ENCODE results near the gene ZFHX3. TPM values are rescaled to one million over a fixed set of nuclear protein-coding genes. Genes with fewer than 3 reads are reported as not detected.
"Not testable (repeated sequence)": the region's sequence is repeated elsewhere in the genome, so short reads cannot be mapped to it uniquely, and the experiment has no call there.

The ZFHX3 gene
- total and polyA plus RNA-seq, 7 experiments from 2014 or later, result 0.09 to 9.8 (median 1.7) TPM

- H3K27ac Mint-ChIP-seq, result no peak overlapping the region
- ATAC-seq, result no peak
- H3K27me3 ChIP-seq (ENCODE audit: control insufficient read depth in 2 of 2, insufficient read depth in 2 of 2, low read length in 2 of 2), result no peaks in the 10 kb centered on the region
- H3K4me3 ChIP-seq (ENCODE audit: low read length), result no peak overlapping the region
- H3K9me3 Mint-ChIP-seq, result peaks cover 0 to 3% (median 0%) of the 10 kb centered on the region in 11 donors
- no peaks in the 10 kb centered on the region for H3K4me1 ChIP-seq (ENCODE audit: control insufficient read depth in 2 of 2, insufficient read depth in 2 of 2, low read length in 2 of 2)
- ChIA-PET POLR2A (no interaction called here), CTCF (no interaction called here)
- intact Hi-C loops (cut with micrococcal nuclease), result no loop called here
- H3K36me3 Mint-ChIP-seq, result no peaks in the 10 kb centered on the region
- H3K27ac ChIP-seq (ENCODE audit: low read depth, low read length), result no peak overlapping the region
- H3K36me3 ChIP-seq (ENCODE audit: control insufficient read depth in 2 of 3, insufficient read depth in 3 of 3, low read length in 3 of 3), result no peaks in the 10 kb centered on the region
- H3K4me1 Mint-ChIP-seq, result peaks cover 0 to 2% (median 0%) of the 10 kb centered on the region in 7 donors
- DNase-seq, result no peak
- H3K9me3 ChIP-seq (ENCODE audit: control insufficient read depth in 2 of 3, low read length in 3 of 3), result no peaks in the 10 kb centered on the region
- H3K4me3 Mint-ChIP-seq, result no peak overlapping the region
- H3K27me3 Mint-ChIP-seq, result peaks cover 0 to 7% (median 0%) of the 10 kb centered on the region in 5 donors
Observed at GRCh38 chr16:73012341-73012740, 35.6 kb downstream of the ZFHX3 start.

GRCh38 chr16:73011926-73012325, 36.0 kb downstream of the ZFHX3 start:
- ATAC-seq, result no peak
- no peak overlapping the region for H3K4me3 ChIP-seq (ENCODE audit: low read length)
- CTCF ChIA-PET, result no interaction called here
- peaks cover 0 to 2% (median 0%) of the 10 kb centered on the region in 7 donors for H3K4me1 Mint-ChIP-seq
- H3K27ac ChIP-seq (ENCODE audit: low read depth, low read length), result no peak overlapping the region
- no peaks in the 10 kb centered on the region for H3K4me1 ChIP-seq (ENCODE audit: control insufficient read depth in 2 of 2, insufficient read depth in 2 of 2, low read length in 2 of 2)
- intact Hi-C loops (cut with micrococcal nuclease), result no loop called here
- no peaks in the 10 kb centered on the region for H3K36me3 Mint-ChIP-seq
- H3K36me3 ChIP-seq (ENCODE audit: control insufficient read depth in 2 of 3, insufficient read depth in 3 of 3, low read length in 3 of 3), result no peaks in the 10 kb centered on the region
- peaks cover 0 to 3% (median 0%) of the 10 kb centered on the region in 11 donors for H3K9me3 Mint-ChIP-seq
- H3K27me3 ChIP-seq (ENCODE audit: control insufficient read depth in 2 of 2, insufficient read depth in 2 of 2, low read length in 2 of 2), result no peaks in the 10 kb centered on the region
- no peak overlapping the region for H3K27ac Mint-ChIP-seq
- no peaks in the 10 kb centered on the region for H3K9me3 ChIP-seq (ENCODE audit: control insufficient read depth in 2 of 3, low read length in 3 of 3)
- POLR2A ChIA-PET, result interaction anchor here (0.8 kb wide), 1 partner anchor 77 kb away, joined by 4 read pairs; no protein-coding TSS in a partner anchor
- DNase-seq, result no peak
- no peak overlapping the region for H3K4me3 Mint-ChIP-seq
- H3K27me3 Mint-ChIP-seq, result peaks cover 0 to 7% (median 0%) of the 10 kb centered on the region in 5 donors

DNA sequence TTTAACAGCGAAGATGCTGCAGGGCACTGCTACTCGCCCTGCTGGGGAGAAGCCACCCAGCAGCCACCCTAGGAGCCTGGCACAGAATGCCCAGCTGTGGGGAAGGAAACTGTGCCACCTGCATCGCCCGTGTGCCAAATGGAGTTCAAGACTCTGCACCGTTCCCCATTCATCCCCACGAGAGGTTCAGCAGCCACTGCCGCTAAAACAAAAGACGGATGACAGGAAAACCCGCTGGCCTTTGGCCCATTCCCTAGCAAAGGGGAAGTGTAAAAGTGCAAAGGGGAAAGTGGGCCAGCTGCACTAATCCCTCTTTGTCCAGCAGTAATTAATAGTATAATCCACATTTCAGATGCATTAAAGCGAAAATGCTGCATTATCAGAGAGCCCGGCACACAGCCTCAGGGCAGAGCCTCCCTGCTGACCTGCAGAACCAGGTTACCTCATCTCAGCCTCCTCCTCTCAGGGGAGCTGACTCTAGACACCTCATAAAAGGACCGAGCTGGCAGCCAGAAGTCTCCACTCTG, 37.7 kb downstream of the ZFHX3 start:
- Histone ChIP-seq H3K4me1 (ENCODE audit: control insufficient read depth in 2 of 2, insufficient read depth in 2 of 2, low read length in 2 of 2) (no peaks in the 10 kb centered on the region), H3K27me3 (ENCODE audit: control insufficient read depth in 2 of 2, insufficient read depth in 2 of 2, low read length in 2 of 2) (no peaks in the 10 kb centered on the region), H3K36me3 (ENCODE audit: control insufficient read depth in 2 of 3, insufficient read depth in 3 of 3, low read length in 3 of 3) (no peaks in the 10 kb centered on the region), H3K4me3 (ENCODE audit: low read length) (no peak overlapping the region), H3K9me3 (ENCODE audit: control insufficient read depth in 2 of 3, low read length in 3 of 3) (no peaks in the 10 kb centered on the region), H3K27ac (ENCODE audit: low read depth, low read length) (no peak overlapping the region)
- intact Hi-C loops (cut with micrococcal nuclease), result no loop called here
- Mint-ChIP-seq H3K4me3 (no peak overlapping the region), H3K36me3 (no peaks in the 10 kb centered on the region), H3K27ac (no peak overlapping the region), H3K4me1 (peaks cover 0 to 2% (median 0%) of the 10 kb centered on the region in 7 donors), H3K9me3 (peaks cover 0 to 1% (median 0%) of the 10 kb centered on the region in 11 donors), H3K27me3 (peaks cover 0 to 8% (median 0%) of the 10 kb centered on the region in 5 donors)
- ATAC-seq, result no peak
- ChIA-PET POLR2A (no interaction called here), CTCF (no interaction called here)
- no peak for DNase-seq

DNA sequence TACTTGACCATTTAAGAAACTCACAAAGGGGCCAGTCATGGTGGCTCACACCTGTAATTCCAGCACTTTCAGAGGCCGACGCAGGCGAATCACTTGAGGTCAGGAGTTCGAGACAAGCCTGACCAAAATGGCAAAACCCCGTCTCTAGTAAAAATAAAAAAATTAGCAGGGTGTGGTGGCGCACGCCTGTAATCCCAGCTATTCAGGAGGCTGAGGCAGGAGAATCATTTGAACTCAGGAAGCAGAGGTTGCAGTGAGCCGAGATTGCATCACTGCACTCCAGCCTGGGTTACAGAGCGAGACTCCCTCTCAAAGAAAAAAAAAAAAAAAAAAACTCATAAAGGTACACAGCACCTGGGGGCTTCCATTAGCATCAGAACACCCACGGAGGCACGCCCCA, 38.2 kb downstream of the ZFHX3 start:
- H3K27ac ChIP-seq (ENCODE audit: low read depth, low read length); H3K4me1 Mint-ChIP-seq; H3K4me3 Mint-ChIP-seq; H3K36me3 Mint-ChIP-seq; H3K9me3 Mint-ChIP-seq; H3K36me3 ChIP-seq (ENCODE audit: control insufficient read depth in 2 of 3, insufficient read depth in 3 of 3, low read length in 3 of 3); H3K9me3 ChIP-seq (ENCODE audit: control insufficient read depth in 2 of 3, low read length in 3 of 3); H3K4me3 ChIP-seq (ENCODE audit: low read length); H3K27me3 Mint-ChIP-seq; POLR2A ChIA-PET; H3K27ac Mint-ChIP-seq; H3K27me3 ChIP-seq (ENCODE audit: control insufficient read depth in 2 of 2, insufficient read depth in 2 of 2, low read length in 2 of 2); ATAC-seq; intact Hi-C loops (cut with micrococcal nuclease); CTCF ChIA-PET; H3K4me1 ChIP-seq (ENCODE audit: control insufficient read depth in 2 of 2, insufficient read depth in 2 of 2, low read length in 2 of 2); DNase-seq: not testable (repeated sequence)

DNA sequence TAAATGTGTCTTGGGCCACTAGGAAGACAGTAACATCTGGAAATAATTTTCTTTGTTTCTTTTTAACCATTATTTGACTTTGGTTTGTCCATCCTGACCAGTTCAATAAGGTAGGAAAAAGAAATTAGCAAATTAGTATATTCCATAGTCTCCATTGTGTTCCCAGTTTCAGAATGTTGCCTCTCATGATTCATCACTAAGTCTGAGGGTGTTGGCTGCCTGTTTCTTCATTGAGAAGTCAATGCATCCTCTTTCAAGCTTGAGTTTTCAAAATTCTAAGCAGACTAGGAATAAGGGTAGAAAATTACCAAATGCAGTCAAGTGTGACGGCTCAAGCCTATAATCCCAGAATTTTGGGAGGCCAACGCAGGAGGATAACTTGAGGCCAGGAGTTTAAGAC, 41.9 kb downstream of the ZFHX3 start:
- H3K4me3 Mint-ChIP-seq, result no peak overlapping the region
- H3K9me3 ChIP-seq (ENCODE audit: control insufficient read depth in 2 of 3, low read length in 3 of 3), result peaks cover 0 to 3% (median 0%) of the 10 kb centered on the region in 3 experiments
- H3K27ac Mint-ChIP-seq, result no peak overlapping the region
- peaks cover 0 to 6% (median 2%) of the 10 kb centered on the region in 11 donors for H3K9me3 Mint-ChIP-seq
- H3K4me1 ChIP-seq (ENCODE audit: control insufficient read depth in 2 of 2, insufficient read depth in 2 of 2, low read length in 2 of 2), result no peaks in the 10 kb centered on the region
- H3K4me1 Mint-ChIP-seq, result peaks cover 0 to 2% (median 0%) of the 10 kb centered on the region in 7 donors
- no peaks in the 10 kb centered on the region for H3K36me3 Mint-ChIP-seq
- ATAC-seq, result no peak
- H3K27ac ChIP-seq (ENCODE audit: low read depth, low read length), result no peak overlapping the region
- intact Hi-C loops (cut with micrococcal nuclease), result no loop called here
- ChIA-PET CTCF (no interaction called here), POLR2A (no interaction called here)
- H3K27me3 Mint-ChIP-seq, result peaks cover 0 to 11% (median 0%) of the 10 kb centered on the region in 5 donors
- no peaks in the 10 kb centered on the region for H3K36me3 ChIP-seq (ENCODE audit: control insufficient read depth in 2 of 3, insufficient read depth in 3 of 3, low read length in 3 of 3)
- no peaks in the 10 kb centered on the region for H3K27me3 ChIP-seq (ENCODE audit: control insufficient read depth in 2 of 2, insufficient read depth in 2 of 2, low read length in 2 of 2)
- no peak for DNase-seq
- H3K4me3 ChIP-seq (ENCODE audit: low read length), result no peak overlapping the region

DNA sequence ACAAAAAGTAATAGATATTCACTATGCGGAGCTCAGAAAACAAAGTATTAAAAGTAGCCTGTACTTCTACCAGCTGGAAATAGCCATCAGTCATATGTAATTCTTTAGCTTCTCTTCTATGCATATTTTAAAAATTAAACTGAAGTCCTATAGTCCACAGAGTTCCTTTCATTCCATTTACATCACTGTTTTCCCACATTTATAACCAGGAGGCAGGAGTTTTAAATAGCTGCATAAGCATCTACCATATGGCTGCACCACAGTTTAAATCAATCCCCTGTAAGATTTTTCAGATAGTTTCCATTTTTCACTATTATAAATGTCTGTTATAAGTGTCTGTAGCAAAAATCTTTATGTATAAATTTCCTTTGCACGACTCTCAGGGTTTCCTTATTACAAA, 45.1 kb downstream of the ZFHX3 start:
- peaks cover 0 to 2% (median 0%) of the 10 kb centered on the region in 7 donors for H3K4me1 Mint-ChIP-seq
- DNase-seq (no peak), ATAC-seq (no peak)
- H3K9me3 Mint-ChIP-seq, result peaks cover 0 to 13% (median 6%) of the 10 kb centered on the region in 11 donors
- H3K4me3 Mint-ChIP-seq, result no peak overlapping the region
- Histone ChIP-seq H3K36me3 (ENCODE audit: control insufficient read depth in 2 of 3, insufficient read depth in 3 of 3, low read length in 3 of 3) (no peaks in the 10 kb centered on the region), H3K9me3 (ENCODE audit: control insufficient read depth in 2 of 3, low read length in 3 of 3) (peaks cover 0 to 10% (median 0%) of the 10 kb centered on the region in 3 experiments), H3K4me3 (ENCODE audit: low read length) (no peak overlapping the region), H3K27ac (ENCODE audit: low read depth, low read length) (no peak overlapping the region), H3K27me3 (ENCODE audit: control insufficient read depth in 2 of 2, insufficient read depth in 2 of 2, low read length in 2 of 2) (no peaks in the 10 kb centered on the region), H3K4me1 (ENCODE audit: control insufficient read depth in 2 of 2, insufficient read depth in 2 of 2, low read length in 2 of 2) (no peaks in the 10 kb centered on the region)
- H3K27me3 Mint-ChIP-seq, result peaks cover 0 to 8% (median 0%) of the 10 kb centered on the region in 5 donors
- intact Hi-C loops (cut with micrococcal nuclease), result no loop called here
- ChIA-PET POLR2A (no interaction called here), CTCF (no interaction called here)
- H3K27ac Mint-ChIP-seq, result no peak overlapping the region
- H3K36me3 Mint-ChIP-seq, result no peaks in the 10 kb centered on the region

- Mint-ChIP-seq H3K27me3 (peaks cover 0 to 3% (median 0%) of the 10 kb centered on the region in 5 donors), H3K4me1 (peaks cover 0 to 1% (median 0%) of the 10 kb centered on the region in 7 donors), H3K4me3 (no peak overlapping the region), H3K36me3 (no peaks in the 10 kb centered on the region), H3K9me3 (peaks cover 0 to 13% (median 5%) of the 10 kb centered on the region in 11 donors), H3K27ac (no peak overlapping the region)
- H3K9me3 ChIP-seq (ENCODE audit: control insufficient read depth in 2 of 3, low read length in 3 of 3), result peaks cover 0 to 10% (median 0%) of the 10 kb centered on the region in 3 experiments
- CTCF ChIA-PET, result no interaction called here
- H3K36me3 ChIP-seq (ENCODE audit: control insufficient read depth in 2 of 3, insufficient read depth in 3 of 3, low read length in 3 of 3), result no peaks in the 10 kb centered on the region
- ATAC-seq, result no peak
- H3K4me3 ChIP-seq (ENCODE audit: low read length), result no peak overlapping the region
- no peak for DNase-seq
- no peaks in the 10 kb centered on the region for H3K27me3 ChIP-seq (ENCODE audit: control insufficient read depth in 2 of 2, insufficient read depth in 2 of 2, low read length in 2 of 2)
- POLR2A ChIA-PET, result no interaction called here
- intact Hi-C loops (cut with micrococcal nuclease), result no loop called here
- no peaks in the 10 kb centered on the region for H3K4me1 ChIP-seq (ENCODE audit: control insufficient read depth in 2 of 2, insufficient read depth in 2 of 2, low read length in 2 of 2)
- H3K27ac ChIP-seq (ENCODE audit: low read depth, low read length), result no peak overlapping the region
Observed at GRCh38 chr16:73000907-73001521, 46.9 kb downstream of the ZFHX3 start.

Data from naive thymus-derived CD4-positive, alpha-beta T cell (primary cell).